H1 (cell line): ENCODE results near the gene FHIT.

Experiments
- SP1 ChIP-seq: IDR thresholded peaks from 2 replicates; pipeline ENCODE4 v1.6.1; 2011; ENCODE audit warnings: low read depth, low read length
- ZNF274 ChIP-seq: IDR thresholded peaks from 2 replicates; pipeline ENCODE4 v1.7.0; 2012; ENCODE audit warnings: low read length, borderline replicate concordance; ENCODE audit errors: extremely low read depth
- TF ChIP-seq, protein P1 (sequence below), 3 experiments: IDR thresholded peaks; 1 replicate in 2 of 3; 2 replicates in 1 of 3; pipeline versions ENCODE4 v1.5.1 to v1.6.1; 2011; ENCODE audit warnings: low read length in 3 of 3, mild to moderate bottlenecking in 3 of 3, inconsistent platforms in 2 of 3, low read depth in 1 of 3, moderate library complexity in 1 of 3; ENCODE audit not compliant: insufficient read depth in 1 of 3; ENCODE audit errors: control extremely low read depth in 1 of 3

DNA sequence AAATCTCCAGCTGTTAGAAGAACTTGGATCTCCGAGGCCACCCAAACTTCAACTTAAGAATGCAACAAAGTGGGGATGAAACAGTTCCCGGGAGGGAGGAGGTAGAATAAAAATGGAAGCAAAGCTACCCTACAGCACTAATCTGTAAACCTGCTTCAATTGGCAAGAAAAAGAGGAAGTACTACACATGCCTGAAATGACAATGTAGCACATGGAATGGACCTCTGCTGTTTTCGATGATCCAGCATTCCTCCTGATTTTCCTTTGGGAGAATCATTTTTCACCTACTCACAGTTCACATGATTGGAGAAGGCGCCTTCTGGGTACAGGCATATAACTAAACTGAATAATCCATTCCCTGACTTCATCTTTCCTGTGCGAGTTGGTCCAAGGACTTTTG lies 1081.5 kb downstream of the FHIT start:
- TF ChIP-seq ZNF274, result no peak
- TF ChIP-seq, protein P1, sequence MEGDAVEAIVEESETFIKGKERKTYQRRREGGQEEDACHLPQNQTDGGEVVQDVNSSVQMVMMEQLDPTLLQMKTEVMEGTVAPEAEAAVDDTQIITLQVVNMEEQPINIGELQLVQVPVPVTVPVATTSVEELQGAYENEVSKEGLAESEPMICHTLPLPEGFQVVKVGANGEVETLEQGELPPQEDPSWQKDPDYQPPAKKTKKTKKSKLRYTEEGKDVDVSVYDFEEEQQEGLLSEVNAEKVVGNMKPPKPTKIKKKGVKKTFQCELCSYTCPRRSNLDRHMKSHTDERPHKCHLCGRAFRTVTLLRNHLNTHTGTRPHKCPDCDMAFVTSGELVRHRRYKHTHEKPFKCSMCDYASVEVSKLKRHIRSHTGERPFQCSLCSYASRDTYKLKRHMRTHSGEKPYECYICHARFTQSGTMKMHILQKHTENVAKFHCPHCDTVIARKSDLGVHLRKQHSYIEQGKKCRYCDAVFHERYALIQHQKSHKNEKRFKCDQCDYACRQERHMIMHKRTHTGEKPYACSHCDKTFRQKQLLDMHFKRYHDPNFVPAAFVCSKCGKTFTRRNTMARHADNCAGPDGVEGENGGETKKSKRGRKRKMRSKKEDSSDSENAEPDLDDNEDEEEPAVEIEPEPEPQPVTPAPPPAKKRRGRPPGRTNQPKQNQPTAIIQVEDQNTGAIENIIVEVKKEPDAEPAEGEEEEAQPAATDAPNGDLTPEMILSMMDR (IDR thresholded peaks at IDR 0.05; ENCODE audit: control extremely low read depth in 1 of 3, insufficient read depth in 1 of 3, low read depth in 1 of 3, low read length in 3 of 3), result no peak
- TF ChIP-seq SP1, result no peak
